ENCODE measurements around the gene CCDC91.

GRCh38 chr12:28489246-28489645, 299.0 kb downstream of the CCDC91 start:
- no peak for TF ChIP-seq POLR2AphosphoS5 (IDR thresholded peaks at IDR 0.05; ENCODE audit: low read depth, low read length)
- no peak for TF ChIP-seq POLR2A (IDR thresholded peaks at IDR 0.05; ENCODE audit: low read depth, low read length)
- TF ChIP-seq TAF1 (IDR thresholded peaks at IDR 0.05; ENCODE audit: low read depth, low read length): no peak
- no peak for TF ChIP-seq POU2F2 (IDR thresholded peaks at IDR 0.05; ENCODE audit: low read depth, low read length)
